Testis (tissue), 3 donors: Measurements from ENCODE around the gene SCNN1A. TPM values are rescaled to one million over a fixed set of nuclear protein-coding genes. Genes with fewer than 3 reads are reported as not detected.

ENCODE experiments used
- DNase-seq: peaks from one replicate; pipeline ENCODE4 v3.0.0-alpha.2; 2019
- H3K27ac ChIP-seq, 2 donors: fragments of 200-600 bp; sonication (generic); one replicate each; pipeline ENCODE4 v1.5.1; 2019
- H3K27me3 ChIP-seq: fragments of 200-600 bp; sonication (generic); one replicate; pipeline ENCODE4 v1.5.1; 2019
- H3K36me3 ChIP-seq: fragments of 200-600 bp; sonication (generic); one replicate; pipeline ENCODE4 v1.5.1; 2017; ENCODE audit warnings: low read depth; ENCODE audit errors: missing control alignments
- H3K4me1 ChIP-seq: fragments of 200-600 bp; sonication (generic); one replicate; pipeline ENCODE4 v1.5.1; 2019
- H3K4me3 ChIP-seq, 2 donors: fragments of 200-600 bp; sonication (generic); one replicate each; pipeline ENCODE4 v1.5.1; 2017 to 2019
- H3K9me3 ChIP-seq: fragments of 200-600 bp; sonication (generic); one replicate; pipeline ENCODE4 v1.5.1; 2017
- POLR2A ChIP-seq: fragments of 450-650 bp; IDR thresholded peaks from one replicate; pipeline ENCODE4 v1.6.1; 2017; ENCODE audit warnings: antibody characterized with exemption, mild to moderate bottlenecking, moderate library complexity
- WGBS, 2 donors: methylation state at CpG; one replicate each; pipeline ENCODE4 v1.1.5; 2018; 5-methylcytosine and 5-hydroxymethylcytosine counted together
- intact Hi-C: fragments of 100-400 bp; cut with DNase I; formaldehyde crosslinking; loops from one replicate; pipeline ENCODE4 v1.15.1; 2023; ENCODE audit warnings: low total_unique reads
- polyA plus RNA-seq: library from polyadenylated mRNA; stranded (reverse); fragments of 350-450 nt; fragmentation: Illumina TruSeq; extraction: RNeasy Lipid Tissue Mini Kit (QIAGEN cat#74804); gene quantifications from one replicate; pipeline ENCODE4 v1.2.3, GENCODE V29; 2014; ENCODE audit warnings: low read depth, low replicate concordance; ENCODE audit not compliant: insufficient read depth
- total RNA-seq, 2 donors: library from RNA; depleted of rRNA; stranded (reverse); fragments of >200 nt; gene quantifications; one replicate each; pipeline ENCODE4 v1.2.3, GENCODE V29; 2016
- TF ChIP-seq, protein P1 (sequence below), 3 experiments: fragments of 450-650 bp in 2 of 3; fragments of 200-600 bp in 1 of 3; sonication (generic) in 1 of 3; IDR thresholded peaks; one replicate each; pipeline ENCODE4 v1.5.1; 2016 to 2019; ENCODE audit warnings: antibody characterized with exemption in 3 of 3, mild to moderate bottlenecking in 2 of 3, moderate library complexity in 1 of 3

Gene SCNN1A
- total and polyA plus RNA-seq, 3 donors from 2014 or later, result 14.6 to 43.1 (median 22.7) TPM

DNA sequence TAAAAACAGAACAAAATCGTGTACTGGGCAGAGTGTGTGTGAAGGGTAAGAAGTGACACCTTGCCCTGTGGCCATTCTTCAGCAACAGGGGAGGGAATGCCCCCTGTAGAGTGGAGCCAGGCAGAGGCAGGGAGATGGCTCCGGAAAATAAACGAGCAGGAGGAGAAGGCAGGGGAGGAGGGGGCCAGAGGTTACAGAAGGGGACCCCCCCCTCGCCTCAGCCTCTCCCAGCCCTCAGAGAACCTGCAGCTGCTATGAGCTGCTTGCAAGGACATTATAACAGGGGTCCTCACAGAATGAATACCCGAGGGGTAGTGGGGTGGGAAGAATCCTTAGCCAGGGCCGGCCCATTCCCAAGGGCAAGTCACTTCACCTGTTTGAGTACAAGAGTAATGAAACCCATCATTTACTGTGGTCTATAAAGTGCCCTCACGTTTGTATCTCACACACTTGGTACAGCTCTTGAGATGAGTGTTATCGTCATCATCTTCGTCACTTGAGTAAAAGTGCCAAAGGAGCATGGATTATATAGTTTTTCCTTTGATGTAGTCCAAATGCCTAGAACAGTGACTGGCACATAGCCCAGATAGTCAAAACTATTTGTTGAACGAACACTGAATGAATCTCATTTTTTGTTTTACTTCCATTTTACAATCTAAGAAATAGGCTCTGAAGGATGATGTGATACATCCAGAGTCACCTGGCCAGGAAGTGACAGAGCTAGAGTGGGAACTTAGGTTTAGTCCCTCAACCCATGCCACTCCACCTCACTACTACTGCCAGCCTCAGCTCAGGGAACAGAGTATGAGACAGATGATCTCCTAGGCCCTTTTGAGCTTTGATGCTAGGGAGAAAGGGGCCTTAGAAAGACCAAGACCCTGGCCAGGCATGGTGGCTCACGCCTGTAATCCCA is 14.5 kb downstream of the SCNN1A start:
- no peaks in the 10 kb centered on the region for H3K9me3 ChIP-seq
- H3K4me3 ChIP-seq, result no peak overlapping the region
- peaks cover 9% of the 10 kb centered on the region for H3K4me1 ChIP-seq
- intact Hi-C loops, result no loop called here
- no peak for DNase-seq
- 78 to 79% methylated on average over 11 of the region's 11 CpGs for WGBS, 2 donors
- no peaks in the 10 kb centered on the region for H3K27me3 ChIP-seq
- H3K27ac ChIP-seq, result no peak overlapping the region
- TF ChIP-seq POLR2A, result no peak
- TF ChIP-seq, protein P1, sequence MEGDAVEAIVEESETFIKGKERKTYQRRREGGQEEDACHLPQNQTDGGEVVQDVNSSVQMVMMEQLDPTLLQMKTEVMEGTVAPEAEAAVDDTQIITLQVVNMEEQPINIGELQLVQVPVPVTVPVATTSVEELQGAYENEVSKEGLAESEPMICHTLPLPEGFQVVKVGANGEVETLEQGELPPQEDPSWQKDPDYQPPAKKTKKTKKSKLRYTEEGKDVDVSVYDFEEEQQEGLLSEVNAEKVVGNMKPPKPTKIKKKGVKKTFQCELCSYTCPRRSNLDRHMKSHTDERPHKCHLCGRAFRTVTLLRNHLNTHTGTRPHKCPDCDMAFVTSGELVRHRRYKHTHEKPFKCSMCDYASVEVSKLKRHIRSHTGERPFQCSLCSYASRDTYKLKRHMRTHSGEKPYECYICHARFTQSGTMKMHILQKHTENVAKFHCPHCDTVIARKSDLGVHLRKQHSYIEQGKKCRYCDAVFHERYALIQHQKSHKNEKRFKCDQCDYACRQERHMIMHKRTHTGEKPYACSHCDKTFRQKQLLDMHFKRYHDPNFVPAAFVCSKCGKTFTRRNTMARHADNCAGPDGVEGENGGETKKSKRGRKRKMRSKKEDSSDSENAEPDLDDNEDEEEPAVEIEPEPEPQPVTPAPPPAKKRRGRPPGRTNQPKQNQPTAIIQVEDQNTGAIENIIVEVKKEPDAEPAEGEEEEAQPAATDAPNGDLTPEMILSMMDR (IDR thresholded peaks at IDR 0.05), result no peak
- H3K36me3 ChIP-seq, result no peaks in the 10 kb centered on the region

DNA sequence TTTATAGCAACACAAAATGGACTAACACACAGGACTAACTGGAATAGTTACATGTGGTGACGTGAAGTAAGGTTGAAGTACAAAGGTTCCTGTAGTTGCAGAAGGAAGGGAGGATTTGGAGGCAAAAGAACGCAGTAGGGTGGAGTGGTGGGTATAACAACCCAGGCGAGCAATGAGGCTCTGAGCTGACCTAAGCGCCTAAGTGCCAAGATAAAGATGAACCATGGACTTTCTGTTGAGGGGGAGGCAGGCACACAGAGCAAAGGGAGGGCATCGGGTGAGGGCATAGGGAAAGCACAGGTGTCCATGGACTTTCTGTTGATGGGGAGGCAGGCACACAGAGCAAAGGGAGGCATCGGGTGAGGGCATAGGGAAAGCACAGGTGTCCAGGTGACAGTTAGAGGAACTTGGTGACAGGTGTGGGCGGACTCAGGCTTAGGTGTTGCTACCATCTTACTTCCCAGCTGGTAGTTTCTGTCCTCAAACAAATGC is 15.2 kb downstream of the SCNN1A start:
- intact Hi-C loops, result no loop called here
- H3K4me3 ChIP-seq, result no peak overlapping the region
- no peak for TF ChIP-seq POLR2A
- TF ChIP-seq, protein P1 (IDR thresholded peaks at IDR 0.05), result no peak
- no peak overlapping the region for H3K27ac ChIP-seq
- no peaks in the 10 kb centered on the region for H3K9me3 ChIP-seq
- WGBS, 2 donors, result 56 to 67% methylated on average over 7 of the region's 7 CpGs
- H3K4me1 ChIP-seq, result peaks cover 9% of the 10 kb centered on the region
- no peaks in the 10 kb centered on the region for H3K27me3 ChIP-seq
- no peak for DNase-seq
- H3K36me3 ChIP-seq, result no peaks in the 10 kb centered on the region

GRCh38 chr12:6358881-6359280 is 16.5 kb downstream of the SCNN1A start:
- 71 to 81% methylated on average over 1 of the region's 1 CpG for WGBS, 2 donors
- no peaks in the 10 kb centered on the region for H3K36me3 ChIP-seq
- H3K27ac ChIP-seq, result no peak overlapping the region
- TF ChIP-seq POLR2A, result no peak
- TF ChIP-seq, protein P1 (IDR thresholded peaks at IDR 0.05), result no peak
- intact Hi-C loops, result no loop called here
- no peak overlapping the region for H3K4me3 ChIP-seq
- peaks cover 9% of the 10 kb centered on the region for H3K4me1 ChIP-seq
- H3K9me3 ChIP-seq, result no peaks in the 10 kb centered on the region
- H3K27me3 ChIP-seq, result no peaks in the 10 kb centered on the region
- DNase-seq, result no peak

DNA sequence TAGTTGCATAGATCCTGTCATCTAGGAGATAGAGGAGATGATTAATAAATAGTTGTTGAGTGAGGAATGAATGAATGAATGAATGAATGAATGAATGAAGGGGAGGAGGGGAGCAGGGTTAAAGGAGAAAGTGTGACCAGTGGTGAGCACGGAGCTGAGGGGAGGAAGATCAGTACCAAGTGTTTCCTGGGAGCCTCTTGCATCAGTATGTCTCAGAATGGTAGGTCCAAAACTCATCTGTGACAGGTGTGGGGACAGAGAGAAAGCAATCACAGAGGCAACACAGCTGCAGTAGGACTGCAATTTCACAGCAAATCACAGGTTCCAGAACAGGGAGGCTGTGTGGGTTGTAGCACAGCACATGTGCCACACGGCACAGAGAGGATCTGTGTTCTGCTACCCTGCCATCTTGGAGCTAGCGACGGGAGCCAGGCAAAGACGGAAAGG is 19.0 kb downstream of the SCNN1A start:
- Histone ChIP-seq H3K4me3 (no peak overlapping the region), H3K4me1 (peaks cover 8% of the 10 kb centered on the region), H3K27ac (no peak overlapping the region), H3K27me3 (no peaks in the 10 kb centered on the region), H3K36me3 (no peaks in the 10 kb centered on the region), H3K9me3 (no peaks in the 10 kb centered on the region)
- TF ChIP-seq, protein P1 (IDR thresholded peaks at IDR 0.05), result no peak
- TF ChIP-seq POLR2A, result no peak
- no peak for DNase-seq
- WGBS, 2 donors, result 67 to 81% methylated on average over 5 of the region's 5 CpGs
- intact Hi-C loops, result no loop called here
